ENCODE data around the gene SEC23A. TPM values are rescaled to one million over a fixed set of nuclear protein-coding genes. Genes with fewer than 3 reads are reported as not detected.
A peak's percentile ranks its signal among the peaks of the same experiment; 100 is the strongest.

Gene SEC23A
- total and polyA plus RNA-seq, 2 of the 13 experiments (the other 11 are each of a cell fraction or from before 2014, with no cell fraction given): 403 to 887 TPM

GRCh38 chr14:39017096-39018016, 85.7 kb downstream of the SEC23A start (continued):
- TF ChIP-seq, protein P1, sequence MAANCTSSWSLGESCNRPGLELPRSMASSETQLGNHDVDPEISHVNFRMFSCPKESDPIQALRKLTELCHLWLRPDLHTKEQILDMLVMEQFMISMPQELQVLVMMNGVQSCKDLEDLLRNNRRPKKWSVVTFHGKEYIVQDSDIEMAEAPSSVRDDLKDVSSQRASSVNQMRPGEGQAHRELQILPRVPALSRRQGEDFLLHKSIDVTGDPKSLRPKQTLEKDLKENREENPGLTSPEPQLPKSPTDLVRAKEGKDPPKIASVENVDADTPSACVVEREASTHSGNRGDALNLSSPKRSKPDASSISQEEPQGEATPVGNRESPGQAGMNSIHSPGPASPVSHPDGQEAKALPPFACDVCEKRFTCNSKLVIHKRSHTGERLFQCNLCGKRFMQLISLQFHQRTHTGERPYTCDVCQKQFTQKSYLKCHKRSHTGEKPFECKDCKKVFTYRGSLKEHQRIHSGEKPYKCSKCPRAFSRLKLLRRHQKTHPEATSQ (CRISPR knock-in tag; IDR thresholded peaks at IDR 0.05; ENCODE audit: borderline replicate concordance): 0 out of 2 replicates have a peak, but pooled peaks have one; percentile 60
- TF ChIP-seq SMYD3 (CRISPR knock-in tag; IDR thresholded peaks at IDR 0.05) (peak; percentile 86), MXD4 (CRISPR knock-in tag; IDR thresholded peaks at IDR 0.05) (peak; percentile 46; the same call in 1 of the 2 replicates), RXRA (CRISPR knock-in tag; IDR thresholded peaks at IDR 0.05) (peak; percentile 80), ZNF724P (CRISPR knock-in tag; IDR thresholded peaks at IDR 0.05; ENCODE audit: borderline replicate concordance) (peak; percentile 66; the same call in 1 of the 2 replicates), CC2D1A (CRISPR knock-in tag; IDR thresholded peaks at IDR 0.05) (peak; percentile 95), TBX2 (CRISPR knock-in tag; IDR thresholded peaks at IDR 0.05; ENCODE audit: borderline replicate concordance) (peak; percentile 90), TARDBP (CRISPR knock-in tag; IDR thresholded peaks at IDR 0.05) (peak; percentile 54; the same call in 1 of the 2 replicates), KDM1A (CRISPR knock-in tag; IDR thresholded peaks at IDR 0.05) (0 out of 2 replicates have a peak, but pooled peaks have one; percentile 58), MTF2 (CRISPR knock-in tag; IDR thresholded peaks at IDR 0.05; ENCODE audit: borderline replicate concordance) (peak; percentile 77; the same call in 1 of the 2 replicates), SNAPC2 (CRISPR knock-in tag; IDR thresholded peaks at IDR 0.05) (0 out of 2 replicates have a peak, but pooled peaks have one; percentile 43), SKIL (CRISPR knock-in tag; IDR thresholded peaks at IDR 0.05; ENCODE audit: borderline replicate concordance) (peak; percentile 12; the same call in 1 of the 2 replicates), ZBTB25 (CRISPR knock-in tag; IDR thresholded peaks at IDR 0.05) (peak; percentile 32; the same call in 1 of the 2 replicates)
- TF ChIP-seq, protein P2, sequence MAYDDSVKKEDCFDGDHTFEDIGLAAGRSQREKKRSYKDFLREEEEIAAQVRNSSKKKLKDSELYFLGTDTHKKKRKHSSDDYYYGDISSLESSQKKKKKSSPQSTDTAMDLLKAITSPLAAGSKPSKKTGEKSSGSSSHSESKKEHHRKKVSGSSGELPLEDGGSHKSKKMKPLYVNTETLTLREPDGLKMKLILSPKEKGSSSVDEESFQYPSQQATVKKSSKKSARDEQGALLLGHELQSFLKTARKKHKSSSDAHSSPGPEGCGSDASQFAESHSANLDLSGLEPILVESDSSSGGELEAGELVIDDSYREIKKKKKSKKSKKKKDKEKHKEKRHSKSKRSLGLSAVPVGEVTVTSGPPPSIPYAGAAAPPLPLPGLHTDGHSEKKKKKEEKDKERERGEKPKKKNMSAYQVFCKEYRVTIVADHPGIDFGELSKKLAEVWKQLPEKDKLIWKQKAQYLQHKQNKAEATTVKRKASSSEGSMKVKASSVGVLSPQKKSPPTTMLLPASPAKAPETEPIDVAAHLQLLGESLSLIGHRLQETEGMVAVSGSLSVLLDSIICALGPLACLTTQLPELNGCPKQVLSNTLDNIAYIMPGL (CRISPR knock-in tag; IDR thresholded peaks at IDR 0.05; ENCODE audit: borderline replicate concordance in 1 of 2, low read depth in 1 of 2): peak; percentile 28 to 76; a peak in 2 of 4 replicates
- TF ChIP-seq, protein P3, sequence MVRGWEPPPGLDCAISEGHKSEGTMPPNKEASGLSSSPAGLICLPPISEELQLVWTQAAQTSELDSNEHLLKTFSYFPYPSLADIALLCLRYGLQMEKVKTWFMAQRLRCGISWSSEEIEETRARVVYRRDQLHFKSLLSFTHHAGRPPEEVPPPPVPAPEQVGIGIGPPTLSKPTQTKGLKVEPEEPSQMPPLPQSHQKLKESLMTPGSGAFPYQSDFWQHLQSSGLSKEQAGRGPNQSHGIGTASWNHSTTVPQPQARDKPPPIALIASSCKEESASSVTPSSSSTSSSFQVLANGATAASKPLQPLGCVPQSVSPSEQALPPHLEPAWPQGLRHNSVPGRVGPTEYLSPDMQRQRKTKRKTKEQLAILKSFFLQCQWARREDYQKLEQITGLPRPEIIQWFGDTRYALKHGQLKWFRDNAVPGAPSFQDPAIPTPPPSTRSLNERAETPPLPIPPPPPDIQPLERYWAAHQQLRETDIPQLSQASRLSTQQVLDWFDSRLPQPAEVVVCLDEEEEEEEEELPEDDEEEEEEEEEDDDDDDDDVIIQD (CRISPR knock-in tag; IDR thresholded peaks at IDR 0.05; ENCODE audit: low read depth): peak; percentile 68
- TF ChIP-seq, protein P4, sequence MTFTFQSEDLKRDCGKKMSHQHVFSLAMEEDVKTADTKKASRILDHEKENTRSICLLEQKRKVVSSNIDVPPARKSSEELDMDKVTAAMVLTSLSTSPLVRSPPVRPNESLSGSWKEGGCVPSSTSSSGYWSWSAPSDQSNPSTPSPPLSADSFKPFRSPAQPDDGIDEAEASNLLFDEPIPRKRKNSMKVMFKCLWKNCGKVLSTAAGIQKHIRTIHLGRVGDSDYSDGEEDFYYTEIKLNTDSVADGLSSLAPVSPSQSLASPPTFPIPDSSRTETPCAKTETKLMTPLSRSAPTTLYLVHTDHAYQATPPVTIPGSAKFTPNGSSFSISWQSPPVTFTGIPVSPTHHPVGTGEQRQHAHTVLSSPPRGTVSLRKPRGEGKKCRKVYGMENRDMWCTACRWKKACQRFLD (CRISPR knock-in tag; IDR thresholded peaks at IDR 0.05; ENCODE audit: borderline replicate concordance): peak; percentile 84; the same call in 1 of the 2 replicates
